Trophoblast cell (in vitro differentiated cells and primary cell): ENCODE data around the gene SMURF1.
A peak's percentile ranks its signal among the peaks of the same experiment; 100 is the strongest.

ENCODE experiments used
- DNase-seq, 2 donors: peaks; one replicate each; pipeline ENCODE4 v3.0.0-alpha.2; 2016
- H2AFZ ChIP-seq: 2 replicates; pipeline ENCODE4 v1.6.1; 2013; ENCODE audit warnings: low read length, moderate library complexity, mild to moderate bottlenecking; ENCODE audit not compliant: insufficient read depth, poor library complexity
- H2AK5ac ChIP-seq: 2 replicates; pipeline ENCODE4 v1.6.1; 2013; ENCODE audit warnings: mild to moderate bottlenecking, low read length
- H2BK120ac ChIP-seq: 2 replicates; pipeline ENCODE4 v1.6.1; 2013; ENCODE audit warnings: low read length, mild to moderate bottlenecking, moderate library complexity; ENCODE audit not compliant: insufficient read depth, poor library complexity
- H2BK12ac ChIP-seq: 2 replicates; pipeline ENCODE4 v1.6.1; 2013; ENCODE audit warnings: mild to moderate bottlenecking, low read length, moderate library complexity
- H2BK5ac ChIP-seq: 2 replicates; pipeline ENCODE4 v1.6.1; 2013; ENCODE audit warnings: low read length, low read depth, moderate library complexity, mild to moderate bottlenecking; ENCODE audit not compliant: poor library complexity
- H3K14ac ChIP-seq: 2 replicates; pipeline ENCODE4 v1.6.1; 2013; ENCODE audit warnings: mild to moderate bottlenecking, low read length
- H3K18ac ChIP-seq: 2 replicates; pipeline ENCODE4 v1.6.1; 2013; ENCODE audit warnings: mild to moderate bottlenecking, low read length
- H3K23ac ChIP-seq: 2 replicates; pipeline ENCODE4 v1.6.1; 2013; ENCODE audit warnings: low read length
- H3K27ac ChIP-seq: 2 replicates; pipeline ENCODE4 v1.5.1; 2013; ENCODE audit warnings: low read depth, mild to moderate bottlenecking, inconsistent platforms, low read length, moderate library complexity
- H3K27me3 ChIP-seq: 2 replicates; pipeline ENCODE4 v1.6.1; 2013; ENCODE audit warnings: inconsistent platforms, mild to moderate bottlenecking, low read length, moderate library complexity; ENCODE audit not compliant: insufficient read depth
- H3K36me3 ChIP-seq, 2 experiments: 1 replicate in 1 of 2; 2 replicates in 1 of 2; pipeline ENCODE4 v1.6.1; 2013; ENCODE audit warnings: low read length in 2 of 2, mild to moderate bottlenecking in 2 of 2, moderate library complexity in 1 of 2; ENCODE audit not compliant: insufficient read depth in 2 of 2, control insufficient read depth in 1 of 2
- H3K4ac ChIP-seq: 2 replicates; pipeline ENCODE4 v1.6.1; 2013; ENCODE audit warnings: low read depth, mild to moderate bottlenecking, low read length, moderate library complexity
- H3K4me1 ChIP-seq, 2 experiments: 1 replicate in 1 of 2; 2 replicates in 1 of 2; pipeline ENCODE4 v1.6.1; 2013; ENCODE audit warnings: low read length in 2 of 2, mild to moderate bottlenecking in 2 of 2, moderate library complexity in 1 of 2; ENCODE audit not compliant: insufficient read depth in 2 of 2, control insufficient read depth in 1 of 2
- H3K4me2 ChIP-seq: 2 replicates; pipeline ENCODE4 v1.6.1; 2013; ENCODE audit warnings: inconsistent platforms, mild to moderate bottlenecking, low read length, moderate library complexity
- H3K4me3 ChIP-seq: 2 replicates; pipeline ENCODE4 v1.5.1; 2013; ENCODE audit warnings: mild to moderate bottlenecking, low read depth, low read length, inconsistent platforms
- H3K79me1 ChIP-seq: one replicate; pipeline ENCODE4 v1.6.1; 2013; ENCODE audit warnings: low read length
- H3K79me2 ChIP-seq: 2 replicates; pipeline ENCODE4 v1.6.1; 2013; ENCODE audit warnings: low read length, mild to moderate bottlenecking; ENCODE audit not compliant: control insufficient read depth, insufficient read depth, poor library complexity
- H3K9ac ChIP-seq: 2 replicates; pipeline ENCODE4 v1.6.1; 2013; ENCODE audit warnings: mild to moderate bottlenecking, low read length
- H3K9me3 ChIP-seq: 2 replicates; pipeline ENCODE4 v1.6.1; 2013; ENCODE audit warnings: low read depth, mild to moderate bottlenecking, control low read depth, inconsistent platforms, low read length; ENCODE audit not compliant: insufficient read depth
- H4K12ac ChIP-seq: 2 replicates; pipeline ENCODE4 v1.6.1; 2013; ENCODE audit warnings: low read depth, mild to moderate bottlenecking, low read length, moderate library complexity
- H4K8ac ChIP-seq: 2 replicates; pipeline ENCODE4 v1.6.1; 2013; ENCODE audit warnings: low read depth, mild to moderate bottlenecking, low read length, moderate library complexity
- H4K91ac ChIP-seq: one replicate; pipeline ENCODE4 v1.6.1; 2013; ENCODE audit warnings: low read depth, mild to moderate bottlenecking, low read length, moderate library complexity
- WGBS: extraction: QIAGEN DNeasy Blood & Tissue Kit; methylation state at CpG from one replicate; pipeline ENCODE4 v1.1.7; 2013; ENCODE audit warnings: missing lambda C conversion rate; ENCODE audit not compliant: insufficient read length, insufficient coverage; ENCODE audit errors: extremely low coverage; 5-methylcytosine and 5-hydroxymethylcytosine counted together

Gene SMURF1

DNA sequence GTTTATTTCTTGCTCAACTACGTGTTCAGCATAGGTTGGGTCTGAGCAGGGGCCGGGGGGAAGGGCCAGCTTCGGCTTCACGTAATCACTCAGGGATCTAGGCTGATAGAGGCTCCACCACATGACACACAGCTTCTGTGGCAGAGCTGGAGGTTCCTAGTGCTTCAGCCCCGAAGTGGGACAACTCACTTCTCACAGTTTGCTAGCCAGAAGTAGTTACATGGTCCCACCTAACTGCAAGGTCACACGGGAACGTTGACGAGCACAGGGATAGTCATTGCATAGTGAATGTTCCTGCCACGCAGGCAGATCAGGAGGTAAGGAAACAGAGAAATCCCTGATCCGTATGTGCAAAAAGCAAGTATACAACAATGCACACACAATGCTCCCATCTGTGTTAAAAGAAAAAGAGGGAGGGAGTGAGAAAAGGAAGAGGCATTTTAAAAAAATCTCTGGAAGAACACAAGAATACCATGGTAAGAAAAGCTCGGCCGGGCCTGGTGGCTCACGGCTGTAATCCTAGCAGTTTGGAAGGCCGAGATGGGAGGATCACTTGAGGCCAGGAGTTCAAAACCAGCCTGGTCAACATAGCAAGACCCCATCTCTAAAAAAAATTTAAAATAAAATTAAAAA, 16.9 kb downstream of the SMURF1 start:
- no peak overlapping the region for H3K4me3 ChIP-seq
- peaks cover 21 to 22% of the 10 kb centered on the region in 2 experiments for H3K4me1 ChIP-seq
- no CpG with 5 or more reads among the region's 14 CpGs for WGBS
- peak; percentile 86 to 89 for DNase-seq
- H2BK5ac ChIP-seq = no peak overlapping the region
- H3K4ac ChIP-seq = no peak overlapping the region
- no peak overlapping the region for H3K4me2 ChIP-seq
- no peak overlapping the region for H3K14ac ChIP-seq
- H3K36me3 ChIP-seq = no peaks in the 10 kb centered on the region
- H4K8ac ChIP-seq = no peak overlapping the region
- H2AFZ ChIP-seq = no peak overlapping the region
- no peak overlapping the region for H2BK12ac ChIP-seq
- H2BK120ac ChIP-seq = no peak overlapping the region
- no peak overlapping the region for H2AK5ac ChIP-seq
- H3K18ac ChIP-seq = no peak overlapping the region
- H3K79me1 ChIP-seq = peaks cover 8% of the 10 kb centered on the region
- H3K9me3 ChIP-seq = no peaks in the 10 kb centered on the region
- no peak overlapping the region for H3K9ac ChIP-seq
- peak overlapping the region; percentile 14 for H3K27ac ChIP-seq
- no peak overlapping the region for H4K12ac ChIP-seq
- no peak overlapping the region for H3K23ac ChIP-seq
- no peaks in the 10 kb centered on the region for H3K27me3 ChIP-seq
- H4K91ac ChIP-seq = no peak overlapping the region
- peaks cover 27% of the 10 kb centered on the region for H3K79me2 ChIP-seq

GRCh38 chr7:99125505-99125865, 18.4 kb downstream of the SMURF1 start:
- H3K36me3 ChIP-seq = no peaks in the 10 kb centered on the region
- H3K4me1 ChIP-seq = peaks cover 16 to 23% of the 10 kb centered on the region in 2 experiments
- H4K12ac ChIP-seq = no peak overlapping the region
- peaks cover 17% of the 10 kb centered on the region for H3K79me2 ChIP-seq
- H4K91ac ChIP-seq = peak overlapping the region; percentile 1
- H2AK5ac ChIP-seq = no peak overlapping the region
- no peak overlapping the region for H3K18ac ChIP-seq
- H3K23ac ChIP-seq = no peak overlapping the region
- H2AFZ ChIP-seq = no peak overlapping the region
- no peaks in the 10 kb centered on the region for H3K9me3 ChIP-seq
- peak in 1 of 2 donors; percentile 39 for DNase-seq
- H2BK5ac ChIP-seq = no peak overlapping the region
- no peak overlapping the region for H3K9ac ChIP-seq
- H3K4me3 ChIP-seq = no peak overlapping the region
- WGBS = 100% methylated on average over 1 of the region's 4 CpGs
- no peak overlapping the region for H2BK12ac ChIP-seq
- H3K79me1 ChIP-seq = peaks cover 6% of the 10 kb centered on the region
- H4K8ac ChIP-seq = no peak overlapping the region
- no peak overlapping the region for H3K4me2 ChIP-seq
- no peak overlapping the region for H3K14ac ChIP-seq
- peak overlapping the region; percentile 26 for H3K27ac ChIP-seq
- no peak overlapping the region for H2BK120ac ChIP-seq
- H3K4ac ChIP-seq = peak overlapping the region; percentile 41
- no peaks in the 10 kb centered on the region for H3K27me3 ChIP-seq

GRCh38 chr7:99124751-99125504, 19.0 kb downstream of the SMURF1 start:
- Histone ChIP-seq H2AK5ac (no peak overlapping the region), H3K23ac (no peak overlapping the region), H2BK12ac (no peak overlapping the region), H3K18ac (no peak overlapping the region), H4K12ac (no peak overlapping the region), H4K8ac (no peak overlapping the region), H3K36me3 (peaks cover 2 to 4% of the 10 kb centered on the region in 2 experiments), H2BK120ac (no peak overlapping the region), H3K27me3 (no peaks in the 10 kb centered on the region), H3K4ac (peak overlapping the region; percentile 82), H2BK5ac (no peak overlapping the region), H3K79me1 (peaks cover 6% of the 10 kb centered on the region), H3K79me2 (peaks cover 18% of the 10 kb centered on the region), H3K9me3 (peaks cover under 1% of the 10 kb centered on the region), H3K14ac (no peak overlapping the region), H4K91ac (no peak overlapping the region), H3K4me1 (peaks cover 16 to 23% of the 10 kb centered on the region in 2 experiments), H3K27ac (no peak overlapping the region), H3K4me3 (no peak overlapping the region), H2AFZ (no peak overlapping the region), H3K4me2 (no peak overlapping the region), H3K9ac (no peak overlapping the region)
- DNase-seq = peak; percentile 67 to 87
- no CpG with 5 or more reads among the region's 3 CpGs for WGBS

- no peak overlapping the region for H3K4me2 ChIP-seq
- no peak overlapping the region for H3K18ac ChIP-seq
- peaks cover 2% of the 10 kb centered on the region for H3K9me3 ChIP-seq
- no peak overlapping the region for H3K9ac ChIP-seq
- peak overlapping the region; percentile 39 for H4K91ac ChIP-seq
- WGBS = no CpG with 5 or more reads among the region's 4 CpGs
- H3K27ac ChIP-seq = peak overlapping the region; percentile 82
- H4K8ac ChIP-seq = peak overlapping the region; percentile 9
- H2AK5ac ChIP-seq = peak overlapping the region; percentile 22
- no peak overlapping the region for H4K12ac ChIP-seq
- peaks cover 3 to 6% of the 10 kb centered on the region in 2 experiments for H3K36me3 ChIP-seq
- H2AFZ ChIP-seq = no peak overlapping the region
- DNase-seq = no peak
- peak overlapping the region; percentile 43 for H2BK12ac ChIP-seq
- peak overlapping the region; percentile 75 for H2BK120ac ChIP-seq
- H2BK5ac ChIP-seq = peak overlapping the region; percentile 31
- peak overlapping the region; percentile 53 for H3K4ac ChIP-seq
- H3K27me3 ChIP-seq = no peaks in the 10 kb centered on the region
- H3K4me3 ChIP-seq = no peak overlapping the region
- peaks cover 16% of the 10 kb centered on the region for H3K79me2 ChIP-seq
- H3K23ac ChIP-seq = no peak overlapping the region
- H3K14ac ChIP-seq = peak overlapping the region; percentile 53
- peaks cover 6% of the 10 kb centered on the region for H3K79me1 ChIP-seq
- H3K4me1 ChIP-seq = peaks cover 16 to 23% of the 10 kb centered on the region in 2 experiments
Measured at GRCh38 chr7:99124236-99124635, 19.7 kb downstream of the SMURF1 start.
